ELR (cell line): ENCODE measurements around the gene PTPRD.
"Not testable (repeated sequence)": the region's sequence is repeated elsewhere in the genome, so short reads cannot be mapped to it uniquely, and the experiment has no call there.

Source experiments
- DNase-seq: peaks from one replicate; pipeline ENCODE4 v3.0.0-alpha.2; 2015; ENCODE audit warnings: low read depth

Gene PTPRD

GRCh38 chr9:9963841-9964240 is 649.0 kb downstream of the PTPRD start:
- no peak for DNase-seq

- no peak for DNase-seq
Measured at GRCh38 chr9:9961934-9962333, 650.9 kb downstream of the PTPRD start.

- no peak for DNase-seq
Measured at GRCh38 chr9:9961487-9961886, 651.3 kb downstream of the PTPRD start.

- DNase-seq, result no peak
Measured at GRCh38 chr9:9951556-9952160, 661.1 kb downstream of the PTPRD start.

- no peak for DNase-seq
Measured at GRCh38 chr9:9950813-9951212, 662.0 kb downstream of the PTPRD start.

- no peak for DNase-seq
Measured at GRCh38 chr9:9949978-9950377, 662.8 kb downstream of the PTPRD start.

GRCh38 chr9:9949368-9949767 is 663.4 kb downstream of the PTPRD start:
- DNase-seq, result no peak

- DNase-seq, result no peak
Measured at GRCh38 chr9:9945966-9946365, 666.8 kb downstream of the PTPRD start.

- peak; percentile 30 for DNase-seq
Measured at GRCh38 chr9:9942764-9943424, 669.9 kb downstream of the PTPRD start.

GRCh38 chr9:9938432-9938831 is 674.4 kb downstream of the PTPRD start:
- no peak for DNase-seq

GRCh38 chr9:9931464-9931863 is 681.3 kb downstream of the PTPRD start:
- not testable (repeated sequence) for DNase-seq

GRCh38 chr9:9924376-9924775 is 688.4 kb downstream of the PTPRD start:
- DNase-seq, result no peak

- no peak for DNase-seq
Measured at GRCh38 chr9:9921805-9922204, 691.0 kb downstream of the PTPRD start.

- no peak for DNase-seq
Measured at GRCh38 chr9:9920425-9921060, 692.3 kb downstream of the PTPRD start.

GRCh38 chr9:9919174-9919775 is 693.5 kb downstream of the PTPRD start:
- DNase-seq, result no peak

GRCh38 chr9:9917400-9917799 is 695.4 kb downstream of the PTPRD start:
- no peak for DNase-seq

- DNase-seq, result no peak
Measured at GRCh38 chr9:9914174-9914573, 698.6 kb downstream of the PTPRD start.

- DNase-seq, result no peak
Measured at GRCh38 chr9:9913276-9913832, 699.4 kb downstream of the PTPRD start.

GRCh38 chr9:9912459-9912858 is 700.3 kb downstream of the PTPRD start:
- peak; percentile 0 for DNase-seq

- no peak for DNase-seq
Measured at GRCh38 chr9:9905736-9906135, 707.1 kb downstream of the PTPRD start.

- no peak for DNase-seq
Measured at GRCh38 chr9:9904041-9904440, 708.8 kb downstream of the PTPRD start.

- no peak for DNase-seq
Measured at GRCh38 chr9:9901624-9902023, 711.2 kb downstream of the PTPRD start.

- no peak for DNase-seq
Measured at GRCh38 chr9:9893837-9894236, 719.0 kb downstream of the PTPRD start.
